ENCODE data around the gene WRAP73.

WRAP73 gene

GRCh38 chr1:3649342-3650247 lies at the start of gene WRAP73:
Gene WRAP73, minus strand, starts transcription at chr1:3650103. Its CDS starts 104 bp downstream, at chr1:3649999.
- peak; percentile 89 for DNase-seq

- DNase-seq, result no peak
Observed at GRCh38 chr1:3699596-3699995, 49.7 kb upstream of the WRAP73 start.

- no peak for DNase-seq
Observed at GRCh38 chr1:3698660-3699408, 48.9 kb upstream of the WRAP73 start.

GRCh38 chr1:3697810-3698209 lies 47.9 kb upstream of the WRAP73 start:
- DNase-seq, result no peak

GRCh38 chr1:3697104-3697503 lies 47.2 kb upstream of the WRAP73 start:
- DNase-seq, result no peak

GRCh38 chr1:3696689-3697088 lies 46.8 kb upstream of the WRAP73 start:
- no peak for DNase-seq

- DNase-seq, result peak; percentile 41
Observed at GRCh38 chr1:3695326-3696217, 45.7 kb upstream of the WRAP73 start.

- no peak for DNase-seq
Observed at GRCh38 chr1:3693321-3693720, 43.4 kb upstream of the WRAP73 start.

- DNase-seq, result no peak
Observed at GRCh38 chr1:3692598-3692997, 42.7 kb upstream of the WRAP73 start.

- DNase-seq, result no peak
Observed at GRCh38 chr1:3691421-3692204, 41.7 kb upstream of the WRAP73 start.

GRCh38 chr1:3690282-3691065 lies 40.6 kb upstream of the WRAP73 start:
- DNase-seq, result no peak

GRCh38 chr1:3689138-3689750 lies 39.3 kb upstream of the WRAP73 start:
- DNase-seq, result no peak

GRCh38 chr1:3688356-3689137 lies 38.6 kb upstream of the WRAP73 start:
- DNase-seq, result no peak

GRCh38 chr1:3687504-3687903 lies 37.6 kb upstream of the WRAP73 start:
- no peak for DNase-seq

GRCh38 chr1:3685906-3686305 lies 36.0 kb upstream of the WRAP73 start:
- no peak for DNase-seq

GRCh38 chr1:3685222-3685621 lies 35.3 kb upstream of the WRAP73 start:
- DNase-seq, result no peak

- DNase-seq, result no peak
Observed at GRCh38 chr1:3683992-3684391, 34.1 kb upstream of the WRAP73 start.

- DNase-seq, result no peak
Observed at GRCh38 chr1:3683197-3683596, 33.3 kb upstream of the WRAP73 start.

GRCh38 chr1:3681898-3682806 lies 32.2 kb upstream of the WRAP73 start:
- DNase-seq, result no peak
